SK-N-MC (cell line): ENCODE results near the gene CEACAM20.

ENCODE experiments used
- EZH2 ChIP-seq: fragments of 200-600 bp; sonication (generic); IDR thresholded peaks from one replicate; pipeline ENCODE4 v1.6.1; 2017; ENCODE audit warnings: antibody characterized with exemption
- POLR2AphosphoS5 ChIP-seq: IDR thresholded peaks from 2 replicates; pipeline ENCODE4 v1.6.1; 2012; ENCODE audit warnings: mild to moderate bottlenecking, low read depth, low read length, borderline replicate concordance

DNA sequence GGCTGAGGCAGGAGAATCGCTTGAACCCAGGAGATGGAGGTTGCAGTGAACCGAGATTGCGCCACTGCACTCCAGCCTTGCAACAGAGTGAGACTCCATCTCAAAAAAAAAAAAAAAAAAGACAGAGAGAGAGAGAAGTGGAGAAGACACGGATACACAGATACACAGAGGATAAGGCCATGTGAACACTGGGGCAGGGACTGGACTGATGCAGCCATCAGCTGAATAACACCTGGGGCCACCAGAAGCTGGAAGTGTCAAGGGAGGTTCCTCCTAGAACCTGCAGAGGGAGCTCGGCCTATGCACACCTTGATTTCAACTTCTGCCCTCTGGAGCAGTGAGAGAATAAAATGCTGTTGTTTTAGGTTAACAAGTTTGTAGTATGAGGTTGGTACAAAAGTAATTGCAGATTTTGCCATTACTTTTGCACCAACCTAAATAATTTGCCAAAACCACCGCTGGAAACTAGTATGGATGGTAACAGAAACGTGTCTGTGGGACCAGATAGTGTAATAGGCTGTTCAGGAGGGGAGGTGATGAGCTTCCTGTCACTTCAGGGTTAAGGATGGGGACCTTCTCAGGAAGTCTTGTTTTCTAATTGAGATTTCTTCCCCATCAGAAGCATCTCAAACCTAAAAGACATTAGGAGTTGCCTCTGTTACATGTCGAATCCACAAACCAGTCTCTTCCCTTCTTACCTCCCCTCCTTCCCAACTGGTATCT lies 47.5 kb upstream of the CEACAM20 start:
- TF ChIP-seq EZH2 (no peak), POLR2AphosphoS5 (no peak)
